ENCODE results near the gene TMEM19.

Gene TMEM19

DNA sequence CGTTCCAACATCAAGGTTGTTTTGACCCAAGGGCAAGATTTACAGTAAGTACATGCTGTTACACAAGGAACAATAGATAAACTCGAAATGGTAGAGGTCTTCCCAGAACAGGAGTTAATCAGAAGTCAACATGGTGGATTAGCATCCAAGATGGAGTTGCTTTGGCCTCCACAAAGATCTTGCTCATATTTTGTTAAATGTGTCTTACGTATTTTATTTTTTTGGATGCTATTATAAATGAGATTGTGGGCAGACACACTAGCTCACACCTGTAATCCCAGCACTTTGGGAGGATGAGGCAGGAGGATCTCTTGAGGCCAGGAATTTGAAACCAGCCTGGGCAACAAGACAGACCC is 46.5 kb downstream of the TMEM19 start:
- no peak for DNase-seq (ENCODE audit: low read depth in 1 of 2, low spot score in 1 of 2)
- in situ Hi-C loops (cut with HindIII; ENCODE audit: low pct_unique_long_range_greater_than_20kb, low sequenced_read_pairs) = no loop called here
- TF ChIP-seq JUND (IDR thresholded peaks at IDR 0.05; ENCODE audit: low read depth) = no peak

DNA sequence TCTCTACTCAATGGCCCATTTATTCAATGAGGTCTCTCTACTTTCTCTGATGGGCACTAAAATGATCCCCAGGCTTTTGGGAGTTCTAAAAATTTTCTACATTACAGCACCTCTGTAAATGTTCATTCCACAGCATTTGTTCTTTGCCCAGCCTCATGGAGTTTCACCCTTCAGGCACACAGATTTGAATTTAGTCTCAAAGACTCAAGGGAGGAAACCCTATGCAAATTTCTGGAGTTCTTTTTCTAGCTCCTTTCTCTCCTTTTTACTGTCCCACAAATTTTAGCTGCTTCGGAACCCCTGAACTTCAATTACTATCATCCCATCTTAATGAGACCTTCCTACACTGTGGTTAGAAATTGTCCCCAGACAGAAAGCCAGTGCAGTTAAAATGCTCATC is 51.3 kb downstream of the TMEM19 start:
- in situ Hi-C loops (cut with HindIII; ENCODE audit: low pct_unique_long_range_greater_than_20kb, low sequenced_read_pairs) = no loop called here
- DNase-seq (ENCODE audit: low read depth in 1 of 2, low spot score in 1 of 2) = no peak
- TF ChIP-seq JUND (IDR thresholded peaks at IDR 0.05; ENCODE audit: low read depth) = no peak

DNA sequence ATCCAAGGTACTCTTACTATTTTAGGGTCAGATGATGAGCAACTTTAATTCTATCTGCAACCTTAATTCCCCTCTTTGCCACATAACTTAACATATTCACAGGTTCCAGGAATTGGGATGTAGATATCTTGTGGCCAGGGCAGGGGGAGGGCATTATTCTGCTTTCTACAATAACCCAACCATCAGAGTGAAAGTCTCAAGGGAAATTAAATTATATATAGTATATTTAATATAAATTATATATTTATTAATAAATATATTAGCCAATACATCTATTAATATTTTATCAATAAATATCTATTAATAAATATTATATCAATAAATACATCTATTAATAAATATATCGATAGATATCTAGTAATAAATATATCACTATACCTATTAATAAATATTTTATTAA is 57.1 kb downstream of the TMEM19 start:
- no peak for DNase-seq (ENCODE audit: low read depth in 1 of 2, low spot score in 1 of 2)
- no peak for TF ChIP-seq JUND (IDR thresholded peaks at IDR 0.05; ENCODE audit: low read depth)
- in situ Hi-C loops (cut with HindIII; ENCODE audit: low pct_unique_long_range_greater_than_20kb, low sequenced_read_pairs) = no loop called here

DNA sequence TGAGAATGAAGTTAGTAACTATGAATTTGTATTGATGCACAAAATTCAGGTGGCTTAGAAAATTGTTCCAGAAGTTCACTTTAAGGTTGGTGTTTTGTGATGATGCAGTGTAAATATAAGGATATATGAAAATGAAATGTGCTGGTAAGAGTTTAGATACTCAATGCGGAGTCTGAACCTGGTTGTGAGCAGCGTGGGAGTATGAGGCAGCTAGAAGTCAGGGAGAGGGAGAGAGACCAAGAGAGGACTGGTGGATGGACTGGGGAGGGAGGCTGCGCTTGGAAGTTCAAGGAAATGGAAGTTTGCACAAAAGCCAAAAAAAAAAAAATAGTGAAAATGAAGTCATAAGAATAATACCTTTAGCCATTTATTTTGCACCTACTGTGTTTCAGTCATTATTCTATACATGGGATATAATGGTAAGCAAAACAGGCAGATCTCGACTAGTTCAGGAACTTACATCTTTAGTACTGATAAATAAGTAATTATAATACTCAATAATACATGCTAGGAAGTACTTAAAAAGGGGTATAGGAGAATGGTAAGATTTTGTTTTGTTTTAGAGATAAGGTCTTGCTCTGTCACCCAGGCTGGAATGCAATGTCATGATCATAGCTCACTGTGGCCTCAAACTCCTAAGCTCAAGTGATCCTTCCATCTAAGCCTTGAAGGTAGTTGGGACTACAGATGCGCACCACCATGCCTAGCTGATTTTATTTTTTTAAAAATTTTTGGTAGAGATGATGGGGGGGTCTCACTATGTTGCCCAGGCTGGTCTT is 58.8 kb downstream of the TMEM19 start:
- no peak for TF ChIP-seq JUND (IDR thresholded peaks at IDR 0.05; ENCODE audit: low read depth)
- DNase-seq (ENCODE audit: low read depth in 1 of 2, low spot score in 1 of 2) = no peak
- in situ Hi-C loops (cut with HindIII; ENCODE audit: low pct_unique_long_range_greater_than_20kb, low sequenced_read_pairs) = no loop called here

DNA sequence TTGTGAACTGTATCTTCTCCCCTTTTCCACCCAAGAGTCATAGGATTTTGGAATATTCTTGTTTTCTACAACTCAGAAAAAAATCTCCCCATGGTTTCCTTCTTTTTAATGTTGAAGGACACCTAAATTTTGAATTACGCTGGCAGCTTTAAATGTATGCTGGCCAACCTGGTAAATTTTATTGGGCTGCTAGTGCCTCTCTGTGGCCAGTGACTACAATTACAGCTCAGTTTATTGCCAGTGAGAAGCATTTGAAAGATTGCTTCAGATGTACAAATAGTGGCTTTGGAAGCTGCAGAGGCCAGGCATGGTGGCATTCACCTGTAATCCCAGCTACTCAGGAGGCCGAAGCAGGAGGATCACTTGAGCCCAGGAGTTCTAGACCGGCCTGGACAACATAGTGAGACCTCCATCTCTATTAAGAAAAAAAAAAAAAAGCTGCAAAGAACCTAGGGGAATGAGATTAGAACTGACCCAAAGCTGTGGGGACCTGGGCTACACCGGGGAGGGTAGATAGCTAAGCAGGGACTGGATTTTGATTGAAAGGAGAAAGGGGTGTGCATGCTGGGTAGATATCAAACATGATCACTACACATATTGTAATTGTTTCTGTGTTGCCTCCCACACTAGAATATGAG is 61.2 kb downstream of the TMEM19 start:
- DNase-seq (ENCODE audit: low read depth in 1 of 2, low spot score in 1 of 2) = peak; percentile 34 to 83
- in situ Hi-C loops (cut with HindIII; ENCODE audit: low pct_unique_long_range_greater_than_20kb, low sequenced_read_pairs) = no loop called here
- TF ChIP-seq JUND (IDR thresholded peaks at IDR 0.05; ENCODE audit: low read depth) = no peak

DNA sequence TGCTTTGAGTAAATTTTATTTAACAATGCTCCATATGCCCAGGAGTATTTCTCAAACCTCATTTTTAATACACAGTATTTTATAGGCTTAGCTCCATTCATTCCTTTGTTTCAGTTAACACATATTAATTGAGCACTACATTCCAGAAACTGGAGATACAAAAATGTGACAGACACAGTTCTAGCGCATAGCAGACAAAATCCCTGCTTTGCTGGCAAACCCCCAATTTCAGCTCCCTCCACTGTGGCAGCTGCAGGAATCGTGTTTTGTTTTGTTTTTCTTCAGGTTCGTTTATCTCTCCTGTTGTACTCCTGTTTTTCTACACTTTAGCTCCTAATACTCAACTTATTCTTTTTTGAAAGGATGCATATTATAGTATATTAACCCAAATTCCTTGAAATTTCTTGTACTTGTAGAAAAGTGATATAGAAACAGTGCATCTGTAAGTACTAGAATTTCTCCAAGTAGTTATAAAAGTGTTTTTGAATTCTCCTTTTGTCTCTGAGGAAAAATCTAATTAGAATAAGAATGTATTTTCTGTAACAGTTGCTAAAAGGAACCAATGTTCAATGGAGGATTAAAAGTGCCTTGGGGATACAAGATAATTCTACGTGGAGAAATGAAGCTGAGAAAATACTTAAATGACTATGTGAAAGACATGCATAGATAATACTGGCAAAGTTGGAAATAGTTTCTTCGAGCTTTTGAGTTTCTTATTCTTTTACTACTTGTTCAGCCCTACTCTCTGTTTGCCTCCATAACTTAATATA is 62.4 kb downstream of the TMEM19 start:
- TF ChIP-seq JUND (IDR thresholded peaks at IDR 0.05; ENCODE audit: low read depth) = no peak
- no peak for DNase-seq (ENCODE audit: low read depth in 1 of 2, low spot score in 1 of 2)
- in situ Hi-C loops (cut with HindIII; ENCODE audit: low pct_unique_long_range_greater_than_20kb, low sequenced_read_pairs) = no loop called here

DNA sequence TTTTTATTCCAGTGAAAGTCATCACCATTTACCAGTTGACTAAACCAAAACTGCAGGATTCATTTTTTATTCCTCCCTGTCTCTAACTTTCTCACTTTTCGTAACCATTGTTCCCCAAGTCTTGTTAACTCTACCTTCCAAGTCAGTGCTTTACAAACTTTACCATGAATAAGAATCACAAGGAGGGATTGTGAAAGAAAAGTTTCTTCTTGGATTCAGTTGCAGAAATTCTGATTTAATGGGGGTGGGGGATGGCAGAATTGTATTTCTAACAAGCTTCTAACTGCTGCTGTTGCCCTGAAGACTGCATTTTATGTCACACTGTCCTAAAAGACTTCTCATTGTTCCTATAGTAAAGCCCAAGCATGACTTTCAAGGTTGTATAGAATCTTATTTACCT is 63.8 kb downstream of the TMEM19 start:
- no peak for DNase-seq (ENCODE audit: low read depth in 1 of 2, low spot score in 1 of 2)
- in situ Hi-C loops (cut with HindIII; ENCODE audit: low pct_unique_long_range_greater_than_20kb, low sequenced_read_pairs) = no loop called here
- no peak for TF ChIP-seq JUND (IDR thresholded peaks at IDR 0.05; ENCODE audit: low read depth)

DNA sequence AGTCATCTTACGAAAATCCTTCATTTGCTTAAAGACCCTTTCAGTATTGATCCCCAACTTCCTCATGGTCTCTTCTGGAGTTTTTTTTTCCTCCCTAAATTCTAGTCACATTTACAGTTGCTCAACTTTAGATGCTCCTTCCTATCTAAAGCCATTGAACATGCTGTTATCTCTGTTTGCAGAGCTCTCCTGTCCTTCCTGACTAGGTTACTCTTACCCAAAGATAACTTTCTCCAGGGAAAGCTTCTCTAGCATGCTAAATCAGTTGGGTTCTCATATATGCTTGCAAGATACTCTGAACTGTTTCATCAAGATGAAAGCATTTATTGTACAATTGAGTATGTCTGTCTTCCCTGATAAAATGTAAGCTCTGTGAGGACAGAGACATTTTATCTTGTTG is 67.0 kb downstream of the TMEM19 start:
- no peak for TF ChIP-seq JUND (IDR thresholded peaks at IDR 0.05; ENCODE audit: low read depth)
- no peak for DNase-seq (ENCODE audit: low read depth in 1 of 2, low spot score in 1 of 2)
- in situ Hi-C loops (cut with HindIII; ENCODE audit: low pct_unique_long_range_greater_than_20kb, low sequenced_read_pairs) = no loop called here

Data from T47D (cell line).